HG03460 (cell line): Measurements from ENCODE around the gene AFF3.

ENCODE experiments used
- ATAC-seq: cut with Tn5 transposase; IDR thresholded peaks from one replicate; pipeline ENCODE4 v1.9.1; 2021; ENCODE audit not compliant: unreplicated experiment

Gene AFF3

DNA sequence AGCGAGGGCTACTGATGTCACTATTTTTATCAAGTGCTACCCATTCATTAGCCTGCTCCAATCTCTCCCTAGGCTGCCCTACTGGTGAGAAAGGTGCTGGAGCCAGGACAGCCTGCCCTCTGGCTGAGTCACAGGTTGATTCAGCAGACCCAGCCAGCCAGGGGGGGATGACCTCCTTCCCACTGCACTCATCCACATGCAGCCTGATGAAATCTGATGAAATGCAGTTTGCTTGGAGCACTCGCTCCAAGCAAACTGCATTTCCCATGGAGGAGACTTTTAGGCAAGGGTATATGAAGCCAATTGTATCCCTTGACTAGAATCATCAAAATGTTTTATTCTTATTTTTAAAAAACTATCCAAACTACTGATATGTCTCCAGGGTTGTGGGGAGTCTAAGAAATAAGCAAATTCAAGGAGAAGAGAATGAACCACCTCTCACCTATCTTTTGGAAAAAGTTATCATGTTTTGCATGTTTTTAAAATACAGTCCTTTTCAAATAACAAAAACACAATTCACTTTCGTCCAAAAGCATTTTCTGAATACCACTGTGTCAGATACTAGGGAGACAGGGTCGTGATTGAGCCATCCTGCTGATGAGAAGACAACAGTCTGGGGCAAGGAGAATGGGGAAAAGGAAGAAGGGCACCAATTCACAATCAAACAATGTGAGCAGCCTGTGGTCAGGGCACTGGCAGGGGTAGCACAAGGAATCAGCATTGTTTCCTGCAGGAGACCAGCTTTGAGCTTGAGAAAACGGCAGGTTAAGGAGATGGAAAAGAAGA lies 128.3 kb downstream of the AFF3 start:
- ATAC-seq: no peak

DNA sequence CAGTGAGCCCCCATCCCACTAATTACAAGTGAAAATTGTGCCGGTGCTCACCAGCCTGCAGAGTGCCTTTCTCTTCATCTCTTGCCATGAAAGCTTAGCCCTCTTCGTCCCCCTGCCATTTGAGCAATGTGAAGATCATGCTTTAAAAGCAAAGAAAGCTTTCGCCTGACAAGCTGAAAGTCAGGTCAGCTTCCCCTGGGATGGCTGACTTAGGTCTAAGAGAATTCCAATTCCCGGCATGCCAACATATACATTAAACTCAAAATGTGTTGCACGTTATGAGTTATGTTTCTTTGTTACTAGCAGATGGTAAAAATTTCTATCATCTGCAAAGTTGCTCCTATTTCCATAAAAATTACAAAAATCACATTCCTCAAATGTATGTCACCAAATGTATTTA lies 129.8 kb downstream of the AFF3 start:
- ATAC-seq: no peak

DNA sequence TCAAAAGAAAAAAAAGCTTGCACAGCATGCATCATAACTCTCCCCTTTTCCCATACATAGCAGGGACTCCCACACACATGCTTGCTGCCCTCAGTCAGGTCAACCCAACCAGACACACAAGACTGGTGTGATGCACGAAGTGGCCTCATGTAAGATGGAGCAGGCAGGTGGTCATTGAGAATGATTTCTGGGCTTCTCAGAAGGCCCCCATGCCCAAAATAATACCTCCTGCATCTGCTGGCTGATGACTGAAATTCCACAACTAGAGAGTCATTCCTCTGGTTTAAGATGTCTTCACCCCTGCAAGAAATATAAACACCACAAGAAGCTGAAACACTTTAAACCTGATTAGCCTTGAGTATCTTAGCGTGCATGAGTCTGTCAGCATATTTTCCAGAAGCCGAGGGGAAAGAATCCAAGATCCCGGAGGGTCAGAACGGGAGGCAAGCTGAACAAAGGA lies 131.1 kb downstream of the AFF3 start:
- no peak for ATAC-seq

- ATAC-seq: no peak
Observed at GRCh38 chr2:100010606-100011005, 131.8 kb downstream of the AFF3 start.

DNA sequence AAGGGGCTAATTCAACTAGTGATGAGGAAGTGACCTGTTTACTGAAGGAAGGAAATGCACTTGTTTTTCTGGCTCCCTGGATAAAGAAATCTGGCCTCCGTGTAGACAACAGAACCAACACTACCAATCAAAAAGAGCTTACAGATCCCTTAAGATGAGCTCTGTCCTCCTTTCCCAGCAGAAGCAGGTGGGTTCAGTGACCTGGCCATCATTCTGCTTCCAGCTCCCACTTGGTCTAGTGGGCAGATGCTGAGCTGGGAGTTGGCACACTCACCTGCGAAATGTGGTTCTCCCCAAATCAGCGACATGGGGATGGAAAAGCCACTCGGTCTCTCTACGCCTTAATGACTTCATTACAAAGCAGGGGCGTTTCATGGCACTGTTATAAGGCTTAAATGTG lies 132.6 kb downstream of the AFF3 start:
- no peak for ATAC-seq

DNA sequence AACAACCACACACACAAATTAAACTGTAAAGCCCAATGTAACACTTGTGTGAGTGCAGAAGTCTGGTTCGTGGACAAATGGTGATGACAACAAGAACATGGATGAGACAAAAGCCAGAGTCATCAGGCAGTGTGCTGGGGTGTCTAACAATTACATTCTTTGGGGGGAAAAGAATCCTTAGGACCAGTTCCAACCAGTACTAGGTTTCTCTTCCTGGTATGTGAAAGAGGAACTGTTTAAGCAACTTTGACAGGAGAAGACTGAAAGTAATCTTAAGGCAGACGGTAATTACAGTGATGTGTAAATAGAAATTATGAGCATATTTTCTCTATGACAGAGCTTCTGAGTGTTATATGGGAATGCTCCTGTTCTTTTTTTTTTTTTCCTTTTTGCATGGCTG lies 133.4 kb downstream of the AFF3 start:
- no peak for ATAC-seq

DNA sequence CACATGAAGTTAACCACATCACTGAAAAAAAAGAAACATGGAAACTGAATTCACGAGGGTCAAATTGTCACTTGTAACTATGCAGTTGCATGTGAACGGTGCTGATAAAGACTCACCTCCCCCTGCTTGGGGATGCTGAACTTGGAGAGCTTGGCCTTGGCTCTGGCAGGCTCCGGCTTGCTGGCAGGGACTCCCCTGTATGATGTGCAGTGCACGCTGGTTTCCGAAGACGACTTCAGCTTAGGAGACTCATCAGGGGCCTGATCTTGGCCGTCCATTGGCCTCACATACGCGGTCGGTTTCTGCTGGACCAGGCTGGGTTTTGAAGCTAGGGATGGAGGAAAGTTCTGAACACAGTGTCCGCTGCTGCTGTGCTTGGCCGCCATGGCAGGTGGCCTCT lies 135.9 kb downstream of the AFF3 start:
- ATAC-seq: no peak

GRCh38 chr2:100004959-100005387 lies 137.4 kb downstream of the AFF3 start:
- no peak for ATAC-seq

GRCh38 chr2:100004348-100004884 lies 138.0 kb downstream of the AFF3 start:
- ATAC-seq: no peak

DNA sequence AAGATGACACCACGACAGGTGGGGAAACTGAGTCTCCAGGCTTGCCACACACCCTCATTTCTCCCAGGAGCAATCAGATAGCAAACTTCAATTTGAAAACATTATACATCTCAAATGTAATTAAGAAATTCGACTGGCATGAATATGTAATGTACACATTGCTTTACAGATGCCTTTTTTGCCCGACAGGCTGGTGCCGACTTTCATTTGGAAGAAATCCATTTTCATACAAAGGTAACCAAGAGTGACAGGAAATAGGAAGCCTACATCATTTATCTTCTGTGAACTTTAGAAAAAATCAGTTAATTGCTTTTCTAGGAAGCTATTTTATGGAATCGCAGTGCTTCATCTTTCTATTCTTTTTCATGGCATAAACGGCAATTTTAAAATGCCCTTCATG lies 140.3 kb downstream of the AFF3 start:
- no peak for ATAC-seq

GRCh38 chr2:100000915-100001707 lies 141.3 kb downstream of the AFF3 start:
- ATAC-seq: no peak

DNA sequence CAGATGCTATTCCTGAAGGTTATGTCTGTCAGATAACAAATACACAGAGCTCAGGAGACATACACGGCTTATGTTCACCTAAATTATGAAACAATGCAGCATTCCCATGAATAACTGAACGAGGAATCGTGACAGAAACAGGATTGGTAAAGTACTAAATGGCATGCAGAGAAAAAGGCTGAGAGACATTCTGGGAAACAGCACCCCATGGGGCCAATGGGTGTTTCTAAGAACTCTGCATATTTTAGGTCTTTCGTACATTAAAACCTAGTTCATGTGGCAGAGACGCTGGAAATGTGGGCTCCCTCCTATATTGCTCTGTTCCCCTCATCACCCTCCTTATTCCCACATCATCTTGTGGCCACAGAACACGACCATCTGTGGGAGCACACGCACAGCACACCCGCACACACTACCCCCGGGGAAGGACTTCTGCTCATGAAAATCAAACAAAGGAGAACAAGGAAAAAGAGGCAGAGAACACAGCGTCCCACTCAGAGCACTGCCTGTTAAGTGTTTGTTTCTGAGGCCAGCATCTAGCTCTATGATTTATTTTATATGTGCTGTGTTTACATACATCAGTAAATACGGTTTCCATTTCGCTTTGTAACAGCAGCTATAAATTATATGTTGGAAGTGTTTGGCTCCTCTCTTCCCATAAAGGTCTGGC lies 143.6 kb downstream of the AFF3 start:
- ATAC-seq: no peak

DNA sequence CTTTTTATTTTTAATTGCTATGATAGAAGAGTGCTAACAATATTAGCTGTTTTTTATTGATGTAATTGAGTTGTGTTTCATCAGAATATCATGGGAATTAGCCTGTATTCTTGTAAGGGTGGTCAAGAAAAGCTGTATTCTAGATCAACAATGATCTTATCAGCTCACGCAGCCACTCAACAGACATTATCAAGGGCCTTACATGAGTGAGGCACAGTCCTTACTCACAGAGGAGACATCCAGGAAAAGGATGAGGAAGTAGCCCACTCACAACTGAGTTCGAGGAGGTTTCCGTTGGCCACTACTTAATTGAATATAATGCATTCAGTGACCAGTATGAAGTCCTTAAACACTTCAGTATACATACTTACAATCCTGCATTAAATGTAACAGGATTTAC lies 152.5 kb downstream of the AFF3 start:
- no peak for ATAC-seq

GRCh38 chr2:99988599-99988998 lies 153.8 kb downstream of the AFF3 start:
- ATAC-seq: no peak

DNA sequence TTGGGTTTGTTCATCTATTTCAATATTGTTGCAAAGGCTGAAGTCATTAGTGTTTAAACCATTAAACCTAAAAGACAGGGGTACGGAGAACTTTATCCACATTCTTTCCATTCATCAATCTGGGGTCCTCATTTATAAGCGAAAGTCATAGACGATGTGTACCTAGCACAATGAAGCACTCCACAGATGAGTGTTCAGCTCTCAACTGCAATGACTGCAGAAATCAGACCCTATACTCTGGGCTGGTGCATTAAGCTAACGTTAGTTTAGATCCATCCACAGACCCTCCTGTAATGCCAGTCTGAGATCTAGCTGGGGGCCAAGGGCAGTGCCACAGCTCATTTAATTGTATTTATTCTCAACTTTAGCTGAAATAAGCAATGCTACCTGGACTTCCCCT lies 155.2 kb downstream of the AFF3 start:
- no peak for ATAC-seq

- ATAC-seq: no peak
Observed at GRCh38 chr2:99984799-99985515, 157.4 kb downstream of the AFF3 start.

DNA sequence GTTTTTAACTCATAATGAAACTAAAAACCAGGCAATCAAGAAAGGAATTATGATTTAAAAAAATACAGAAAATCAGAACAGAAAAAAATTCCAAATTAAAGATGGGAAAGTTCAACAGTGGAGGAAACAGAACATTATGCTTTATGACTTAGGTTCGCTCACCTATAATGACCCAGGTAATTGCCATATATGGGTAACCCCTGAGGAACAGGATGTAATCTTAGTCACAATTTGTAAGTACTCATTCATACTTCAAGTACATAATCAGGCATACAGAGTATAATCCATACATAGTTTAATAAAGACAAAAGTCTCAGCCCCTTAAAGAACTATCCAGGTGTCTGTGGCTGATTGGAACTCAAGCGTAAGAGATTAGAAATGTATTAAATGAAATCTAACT lies 159.6 kb downstream of the AFF3 start:
- no peak for ATAC-seq

- ATAC-seq: no peak
Observed at GRCh38 chr2:99981840-99982239, 160.6 kb downstream of the AFF3 start.

DNA sequence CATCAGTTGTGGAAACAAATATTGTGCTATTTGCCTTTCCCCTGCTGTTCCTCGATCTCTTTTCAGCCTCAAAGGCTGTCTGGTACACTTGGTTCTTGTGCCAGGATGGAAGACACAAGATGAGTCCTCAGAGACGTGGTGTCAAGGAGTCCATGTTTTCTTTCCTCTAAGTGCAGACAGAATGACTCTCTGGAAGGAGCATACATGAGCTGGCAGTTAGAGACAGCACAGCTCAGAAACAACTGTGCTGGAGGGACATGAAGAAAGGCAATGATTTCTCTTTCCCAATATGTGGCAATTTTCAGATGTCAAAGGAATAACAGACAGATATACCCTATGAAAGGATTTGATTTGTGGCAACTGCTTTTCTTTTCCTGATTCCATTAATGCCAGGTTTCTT lies 162.2 kb downstream of the AFF3 start:
- no peak for ATAC-seq

GRCh38 chr2:99977966-99978365 lies 164.4 kb downstream of the AFF3 start:
- no peak for ATAC-seq

GRCh38 chr2:99975386-99975785 lies 167.0 kb downstream of the AFF3 start:
- no peak for ATAC-seq
